CD4-positive, alpha-beta memory T cell (primary cell): Measurements from ENCODE around the gene ZDHHC13. TPM values are rescaled to one million over a fixed set of nuclear protein-coding genes. Genes with fewer than 3 reads are reported as not detected.
A peak's percentile ranks its signal among the peaks of the same experiment; 100 is the strongest.
"Not testable (repeated sequence)": the region's sequence is repeated elsewhere in the genome, so short reads cannot be mapped to it uniquely, and the experiment has no call there.

Source experiments
- CTCF ChIA-PET: fragments of 350-600 bp; sonication (Branson Sonifier 250); formaldehyde crosslinking; loops from one replicate; lab custom pipeline; 2021; ENCODE audit warnings: inconsistent platforms; ENCODE audit not compliant: partially characterized antibody; lab: Charles Lee
- POLR2A ChIA-PET: fragments of 350-600 bp; sonication (Branson Sonifier 250); formaldehyde crosslinking; loops from one replicate; lab custom pipeline; 2021; ENCODE audit not compliant: partially characterized antibody; lab: Charles Lee
- DNase-seq, 5 donors: peaks; one replicate each; pipeline versions ENCODE4 v3.0.0 to v3.0.0-alpha.2; 2020 to 2022; ENCODE audit warnings: mixed read lengths in 1 of 5
- H3K27ac ChIP-seq: one replicate; pipeline ENCODE4 v1.7.0; 2013; ENCODE audit warnings: low read depth, low read length
- H3K27me3 ChIP-seq: 2 replicates; pipeline ENCODE4 v1.7.0; 2013; ENCODE audit warnings: mild to moderate bottlenecking, low read length, moderate library complexity; ENCODE audit not compliant: insufficient read depth
- H3K36me3 ChIP-seq: 2 replicates; pipeline ENCODE4 v1.7.0; 2013; ENCODE audit warnings: mild to moderate bottlenecking, low read length, moderate library complexity; ENCODE audit not compliant: insufficient read depth
- H3K4me1 ChIP-seq: 2 replicates; pipeline ENCODE4 v1.7.0; 2013; ENCODE audit warnings: mild to moderate bottlenecking, low read length, moderate library complexity; ENCODE audit not compliant: insufficient read depth
- H3K4me3 ChIP-seq, 2 donors: one replicate each; pipeline ENCODE4 v1.7.0; 2013; ENCODE audit warnings: low read length in 2 of 2, mild to moderate bottlenecking in 1 of 2
- H3K9me3 ChIP-seq, 2 donors: one replicate each; pipeline ENCODE4 v1.7.0; 2013; ENCODE audit warnings: low read length in 2 of 2, control low read depth in 1 of 2; ENCODE audit not compliant: control insufficient read depth in 1 of 2
- H3K27ac Mint-ChIP-seq, 7 donors: one replicate each; pipeline ENCODE4 v1.8.0; 2020 to 2021; ENCODE audit warnings: mixed read lengths in 7 of 7, mild to moderate bottlenecking in 6 of 7, inconsistent platforms in 3 of 7, moderate library complexity in 3 of 7
- H3K27me3 Mint-ChIP-seq, 2 donors: one replicate each; pipeline ENCODE4 v1.8.0; 2020 to 2021; ENCODE audit warnings: mixed read lengths in 2 of 2
- H3K36me3 Mint-ChIP-seq, 2 donors: one replicate each; pipeline ENCODE4 v1.8.0; 2020 to 2021; ENCODE audit warnings: mixed read lengths in 2 of 2, inconsistent platforms in 1 of 2, mild to moderate bottlenecking in 1 of 2
- H3K4me1 Mint-ChIP-seq, 4 donors: one replicate each; pipeline ENCODE4 v1.8.0; 2020 to 2021; ENCODE audit warnings: mixed read lengths in 4 of 4, mild to moderate bottlenecking in 1 of 4
- H3K4me3 Mint-ChIP-seq, 8 donors: one replicate each; pipeline ENCODE4 v1.8.0; 2020 to 2021; ENCODE audit warnings: mixed read lengths in 8 of 8, mild to moderate bottlenecking in 7 of 8, moderate library complexity in 6 of 8, inconsistent platforms in 3 of 8
- H3K9me3 Mint-ChIP-seq, 8 donors: one replicate each; pipeline ENCODE4 v1.8.0; 2020 to 2021; ENCODE audit warnings: mixed read lengths in 8 of 8, mild to moderate bottlenecking in 5 of 8, inconsistent platforms in 3 of 8, moderate library complexity in 1 of 8
- intact Hi-C: fragments of 100-400 bp; cut with micrococcal nuclease; formaldehyde crosslinking; loops from one replicate; pipeline ENCODE4 v1.15.1; 2023
- polyA plus RNA-seq, 2 donors: library from polyadenylated mRNA; unstranded; fragments of 300-500 nt; fragmentation: Illumina TruSeq; gene quantifications; one replicate each; pipeline ENCODE4 v1.2.3, GENCODE V29; 2021
- total RNA-seq, 2 experiments: library from RNA; stranded (reverse); gene quantifications; one replicate each; pipeline ENCODE4 v1.2.3, GENCODE V29; 2021

Gene ZDHHC13
- total and polyA plus RNA-seq, 4 experiments from 2014 or later, result 9.4 to 16.1 (median 15.4) TPM

DNA sequence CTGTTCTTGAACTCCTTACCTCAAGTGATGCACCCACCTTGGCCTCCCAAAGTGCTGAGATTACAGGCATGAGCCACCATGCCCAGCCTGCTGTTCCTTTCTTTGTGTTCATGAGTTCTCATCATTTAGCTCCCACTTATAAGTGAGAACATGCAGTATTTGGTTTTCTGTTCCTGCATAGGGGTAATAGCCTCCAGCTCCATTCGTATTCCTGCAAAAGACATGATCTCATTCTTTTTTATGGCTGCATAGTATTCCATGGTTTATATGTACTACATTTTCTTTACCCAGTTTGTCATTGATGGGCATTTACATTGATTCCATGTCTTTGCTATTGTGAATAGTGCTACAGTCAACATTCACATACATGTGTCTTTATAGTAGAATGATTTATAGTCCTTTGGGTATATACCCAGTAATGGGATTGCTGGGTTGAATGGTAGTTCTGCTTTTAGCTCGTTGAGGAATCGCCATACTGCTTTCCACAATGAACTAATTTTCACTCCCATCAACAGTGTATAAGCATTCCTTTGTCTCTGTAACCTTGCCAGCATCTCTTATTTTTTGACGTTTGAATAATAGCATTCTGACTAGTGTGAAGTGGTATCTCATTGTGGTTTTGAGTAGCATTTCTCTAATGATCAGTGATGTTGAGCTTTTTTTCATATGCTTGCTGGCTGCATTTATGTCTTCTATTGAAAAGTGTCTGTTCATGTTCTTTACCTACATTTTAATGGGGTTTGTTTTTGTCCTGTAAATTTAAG lies 9.8 kb downstream of the ZDHHC13 start:
- DNase-seq, H3K9me3 ChIP-seq, H3K4me3 ChIP-seq, intact Hi-C loops, POLR2A ChIA-PET, H3K4me1 ChIP-seq, H3K27me3 ChIP-seq, H3K27ac Mint-ChIP-seq, H3K27ac ChIP-seq, H3K4me3 Mint-ChIP-seq, H3K27me3 Mint-ChIP-seq, H3K36me3 ChIP-seq: not testable (repeated sequence)
- H3K9me3 Mint-ChIP-seq, result peaks cover 0 to 13% (median 3%) of the 10 kb centered on the region in 8 donors
- peaks cover 11 to 30% (median 27%) of the 10 kb centered on the region in 4 donors for H3K4me1 Mint-ChIP-seq
- H3K36me3 Mint-ChIP-seq, result peaks cover 43 to 58% of the 10 kb centered on the region in 2 donors
- CTCF ChIA-PET, result interaction anchor here (0.7 to 1.6 kb wide), 2 partner anchors 10 to 1744 kb away, joined by 5 read pairs; partner anchors contain the start of gene ZDHHC13

- ChIA-PET CTCF (no interaction called here), POLR2A (no interaction called here)
- Histone ChIP-seq H3K27me3 (no peaks in the 10 kb centered on the region), H3K27ac (no peak overlapping the region), H3K4me1 (no peaks in the 10 kb centered on the region), H3K9me3 (no peaks in the 10 kb centered on the region), H3K36me3 (no peaks in the 10 kb centered on the region), H3K4me3 (no peak overlapping the region)
- Mint-ChIP-seq H3K27me3 (no peaks in the 10 kb centered on the region), H3K4me3 (no peak overlapping the region), H3K27ac (no peak overlapping the region), H3K4me1 (peaks cover 0 to 5% (median 2%) of the 10 kb centered on the region in 4 donors), H3K36me3 (peaks cover 28 to 45% of the 10 kb centered on the region in 2 donors), H3K9me3 (peaks cover 2 to 18% (median 8%) of the 10 kb centered on the region in 8 donors)
- no peak for DNase-seq
- intact Hi-C loops, result no loop called here
Measured at GRCh38 chr11:19134004-19134403, 17.0 kb downstream of the ZDHHC13 start.

- H3K36me3 ChIP-seq, H3K27me3 ChIP-seq, H3K4me1 ChIP-seq, H3K27ac Mint-ChIP-seq, H3K4me1 Mint-ChIP-seq, DNase-seq, intact Hi-C loops, H3K9me3 Mint-ChIP-seq, H3K27ac ChIP-seq, H3K9me3 ChIP-seq, H3K4me3 Mint-ChIP-seq, CTCF ChIA-PET, H3K27me3 Mint-ChIP-seq, H3K4me3 ChIP-seq, POLR2A ChIA-PET: not testable (repeated sequence)
- H3K36me3 Mint-ChIP-seq, result peaks cover 14 to 26% of the 10 kb centered on the region in 2 donors
Measured at GRCh38 chr11:19136884-19137283, 19.9 kb downstream of the ZDHHC13 start.

- peaks cover 14 to 31% of the 10 kb centered on the region in 2 donors for H3K36me3 Mint-ChIP-seq
- POLR2A ChIA-PET, result no interaction called here
- H3K9me3 Mint-ChIP-seq, result no peaks in the 10 kb centered on the region
- H3K27me3 ChIP-seq, result no peaks in the 10 kb centered on the region
- peak overlapping the region in 1 of 7 donors; percentile 2 for H3K27ac Mint-ChIP-seq
- H3K4me1 ChIP-seq, result no peaks in the 10 kb centered on the region
- H3K27ac ChIP-seq, result no peak overlapping the region
- intact Hi-C loops, result no loop called here
- no peak for DNase-seq
- peaks cover 4% of the 10 kb centered on the region for H3K36me3 ChIP-seq
- CTCF ChIA-PET, result no interaction called here
- H3K4me3 Mint-ChIP-seq, result no peak overlapping the region
- no peaks in the 10 kb centered on the region for H3K27me3 Mint-ChIP-seq
- peaks cover 0 to 2% (median 1%) of the 10 kb centered on the region in 4 donors for H3K4me1 Mint-ChIP-seq
- H3K4me3 ChIP-seq, result no peak overlapping the region
- H3K9me3 ChIP-seq, result no peaks in the 10 kb centered on the region
Measured at GRCh38 chr11:19145319-19145718, 28.4 kb downstream of the ZDHHC13 start.

- H3K27me3 ChIP-seq, result no peaks in the 10 kb centered on the region
- no peaks in the 10 kb centered on the region for H3K27me3 Mint-ChIP-seq
- no peak for DNase-seq
- H3K4me3 ChIP-seq, result no peak overlapping the region
- peaks cover 66 to 67% of the 10 kb centered on the region in 2 donors for H3K36me3 Mint-ChIP-seq
- H3K36me3 ChIP-seq, result peaks cover 10% of the 10 kb centered on the region
- no peaks in the 10 kb centered on the region for H3K9me3 ChIP-seq
- no peak overlapping the region for H3K27ac ChIP-seq
- intact Hi-C loops, result no loop called here
- no peak overlapping the region for H3K4me3 Mint-ChIP-seq
- H3K4me1 Mint-ChIP-seq, result no peaks in the 10 kb centered on the region
- H3K4me1 ChIP-seq, result no peaks in the 10 kb centered on the region
- no peaks in the 10 kb centered on the region for H3K9me3 Mint-ChIP-seq
- H3K27ac Mint-ChIP-seq, result peak overlapping the region in 1 of 7 donors; percentile 44
- ChIA-PET POLR2A (no interaction called here), CTCF (no interaction called here)
Measured at GRCh38 chr11:19156892-19157291, 39.9 kb downstream of the ZDHHC13 start.

DNA sequence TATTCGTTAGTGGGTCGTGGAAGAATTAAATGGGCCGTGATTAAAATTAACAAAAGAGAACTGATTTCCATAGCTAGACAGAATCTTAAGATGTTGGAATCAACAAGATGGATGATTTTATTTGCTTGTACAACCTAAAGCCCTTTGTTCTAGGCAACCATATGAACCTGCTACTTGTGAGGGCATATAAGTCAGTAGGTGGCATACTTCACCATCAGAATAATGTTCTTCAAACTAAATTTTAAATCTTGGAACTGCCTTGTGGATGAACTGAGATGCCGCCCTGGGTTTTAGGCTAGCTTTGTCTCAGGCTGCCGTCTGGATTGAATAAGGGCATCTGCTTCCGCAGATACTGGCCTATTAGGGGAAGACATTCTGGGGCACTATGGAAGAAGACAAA lies 43.9 kb downstream of the ZDHHC13 start:
- POLR2A ChIA-PET, result no interaction called here
- H3K36me3 ChIP-seq, result peaks cover 21% of the 10 kb centered on the region

DNA sequence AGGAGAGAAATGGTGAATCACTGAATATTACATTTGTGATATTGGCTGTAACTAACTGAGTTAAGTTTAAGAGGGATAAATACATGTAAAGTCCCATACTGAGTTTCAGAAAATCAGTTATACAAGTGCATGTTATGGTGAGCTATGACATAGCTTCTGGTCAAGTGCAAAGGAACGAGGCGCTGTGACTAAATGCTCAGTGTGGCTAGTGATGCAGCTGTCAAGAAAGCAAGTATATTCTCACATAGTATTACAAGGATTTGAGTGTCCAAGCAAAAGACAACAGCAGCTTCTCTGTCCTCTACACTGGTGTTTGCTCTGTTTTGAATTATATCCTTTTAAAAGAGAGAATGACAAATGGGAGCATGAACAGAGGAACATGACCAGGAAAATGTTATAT lies 44.7 kb downstream of the ZDHHC13 start:
- peaks cover 21% of the 10 kb centered on the region for H3K36me3 ChIP-seq
- no peaks in the 10 kb centered on the region for H3K9me3 ChIP-seq
- no peak overlapping the region for H3K27ac ChIP-seq
- H3K4me1 ChIP-seq, result no peaks in the 10 kb centered on the region
- intact Hi-C loops, result no loop called here
- Mint-ChIP-seq H3K36me3 (peaks cover 76 to 79% of the 10 kb centered on the region in 2 donors), H3K4me3 (no peak overlapping the region), H3K4me1 (peaks cover 0 to 4% (median 0%) of the 10 kb centered on the region in 4 donors), H3K27me3 (no peaks in the 10 kb centered on the region), H3K9me3 (no peaks in the 10 kb centered on the region), H3K27ac (peak overlapping the region in 1 of 7 donors; percentile 11)
- ChIA-PET CTCF (interaction anchor here (0.6 kb wide), 1 partner anchor 54 kb away, joined by 4 read pairs; no protein-coding TSS in a partner anchor), POLR2A (no interaction called here)
- no peak overlapping the region for H3K4me3 ChIP-seq
- no peaks in the 10 kb centered on the region for H3K27me3 ChIP-seq
- no peak for DNase-seq

More for the DNA sequence above, 43.9 kb downstream of the ZDHHC13 start:
- H3K4me1 ChIP-seq, result no peaks in the 10 kb centered on the region
- Mint-ChIP-seq H3K27me3 (no peaks in the 10 kb centered on the region), H3K4me1 (peaks cover 0 to 4% (median 0%) of the 10 kb centered on the region in 4 donors), H3K27ac (no peak overlapping the region), H3K36me3 (peaks cover 75 to 77% of the 10 kb centered on the region in 2 donors), H3K4me3 (no peak overlapping the region), H3K9me3 (no peaks in the 10 kb centered on the region)
- H3K27me3 ChIP-seq, result no peaks in the 10 kb centered on the region
- no peak overlapping the region for H3K27ac ChIP-seq
- CTCF ChIA-PET, result no interaction called here
- DNase-seq, result no peak
- intact Hi-C loops, result no loop called here
- no peaks in the 10 kb centered on the region for H3K9me3 ChIP-seq
- no peak overlapping the region for H3K4me3 ChIP-seq
